ENCODE data around the gene ZBP1.

GRCh38 chr20:57567471-57568079 is 52.7 kb downstream of the ZBP1 start:
- TF ChIP-seq SRF (IDR thresholded peaks at IDR 0.05; ENCODE audit: low read depth) (no peak), CTCF (IDR thresholded peaks at IDR 0.05 in 2 of 3, conservative IDR thresholded peaks at IDR 0.05 in 1 of 3; ENCODE audit: borderline replicate concordance in 1 of 3, insufficient read depth in 1 of 3, low read depth in 2 of 3, low read length in 2 of 3) (no peak), ZNF274 (IDR thresholded peaks at IDR 0.05; ENCODE audit: low read depth, low read length) (no peak), SIN3A (IDR thresholded peaks at IDR 0.05; ENCODE audit: low read depth) (no peak), POLR2AphosphoS5 (IDR thresholded peaks at IDR 0.05; ENCODE audit: low read depth, low read length) (no peak)

Data from HCT116 (cell line).